ENCODE data around the gene SH3GL1.

Gene SH3GL1

DNA sequence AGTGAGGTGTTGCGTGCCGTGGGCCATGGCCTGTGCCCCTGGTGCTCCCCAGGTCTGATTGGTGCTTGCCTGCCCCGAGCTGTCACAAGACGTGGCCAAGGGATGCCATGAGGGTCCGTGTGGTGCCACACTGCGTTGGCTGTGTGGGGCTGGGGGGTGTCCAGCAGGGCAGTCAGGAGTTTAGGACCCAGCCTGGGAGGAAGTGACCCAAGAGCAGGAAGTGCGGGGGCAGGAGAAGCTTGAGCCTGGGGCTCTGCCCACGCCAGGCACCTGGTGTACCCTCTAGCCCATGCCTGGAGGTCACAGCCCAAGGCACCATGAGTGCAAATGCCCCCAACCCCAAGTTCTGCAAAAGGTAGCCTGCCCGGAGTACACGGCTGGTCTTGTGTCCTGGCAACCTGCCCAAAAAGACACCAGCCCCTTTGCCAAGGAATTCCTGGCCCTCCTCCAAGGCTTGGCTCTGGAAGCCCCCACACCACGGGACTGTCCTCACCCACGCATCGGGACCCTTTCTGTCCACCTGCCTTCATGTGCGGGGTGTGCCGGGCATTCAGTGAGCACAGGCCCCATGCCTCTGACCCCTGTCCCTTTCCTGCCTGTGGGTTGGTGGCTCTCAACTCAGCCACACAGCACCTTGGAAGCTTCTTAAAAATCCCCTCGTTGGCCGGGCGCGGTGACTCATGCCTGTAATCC lies 32.1 kb downstream of the SH3GL1 start:
- DNase-seq (ENCODE audit: low read depth), result peak; percentile 27
- TF ChIP-seq, protein P1, sequence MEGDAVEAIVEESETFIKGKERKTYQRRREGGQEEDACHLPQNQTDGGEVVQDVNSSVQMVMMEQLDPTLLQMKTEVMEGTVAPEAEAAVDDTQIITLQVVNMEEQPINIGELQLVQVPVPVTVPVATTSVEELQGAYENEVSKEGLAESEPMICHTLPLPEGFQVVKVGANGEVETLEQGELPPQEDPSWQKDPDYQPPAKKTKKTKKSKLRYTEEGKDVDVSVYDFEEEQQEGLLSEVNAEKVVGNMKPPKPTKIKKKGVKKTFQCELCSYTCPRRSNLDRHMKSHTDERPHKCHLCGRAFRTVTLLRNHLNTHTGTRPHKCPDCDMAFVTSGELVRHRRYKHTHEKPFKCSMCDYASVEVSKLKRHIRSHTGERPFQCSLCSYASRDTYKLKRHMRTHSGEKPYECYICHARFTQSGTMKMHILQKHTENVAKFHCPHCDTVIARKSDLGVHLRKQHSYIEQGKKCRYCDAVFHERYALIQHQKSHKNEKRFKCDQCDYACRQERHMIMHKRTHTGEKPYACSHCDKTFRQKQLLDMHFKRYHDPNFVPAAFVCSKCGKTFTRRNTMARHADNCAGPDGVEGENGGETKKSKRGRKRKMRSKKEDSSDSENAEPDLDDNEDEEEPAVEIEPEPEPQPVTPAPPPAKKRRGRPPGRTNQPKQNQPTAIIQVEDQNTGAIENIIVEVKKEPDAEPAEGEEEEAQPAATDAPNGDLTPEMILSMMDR (conservative IDR thresholded peaks at IDR 0.05; ENCODE audit: control insufficient read depth, insufficient read depth, low read depth, low read length), result no peak
- no peak overlapping the region for H3K4me3 ChIP-seq (ENCODE audit: control insufficient read depth, low read depth, low read length)

DNA sequence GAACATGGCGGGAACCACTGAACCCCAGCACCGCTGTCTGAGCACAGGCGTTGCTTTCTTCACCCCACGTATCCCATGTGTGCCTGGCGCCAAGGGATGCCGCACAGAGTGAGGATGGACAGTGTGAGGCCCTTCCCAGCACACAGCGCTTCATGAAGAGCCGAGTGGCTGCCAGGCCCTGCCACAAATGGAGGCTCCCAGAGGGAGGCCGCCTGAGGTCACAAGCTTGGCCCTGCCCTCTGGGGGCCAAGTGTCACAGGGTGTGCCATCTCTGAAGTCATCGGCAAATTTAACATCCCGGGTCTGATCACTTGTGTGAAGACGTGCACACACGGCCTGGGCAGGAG lies 32.6 kb downstream of the SH3GL1 start:
- no peak overlapping the region for H3K4me3 ChIP-seq (ENCODE audit: control insufficient read depth, low read depth, low read length)
- TF ChIP-seq, protein P1 (conservative IDR thresholded peaks at IDR 0.05; ENCODE audit: control insufficient read depth, insufficient read depth, low read depth, low read length), result no peak
- no peak for DNase-seq (ENCODE audit: low read depth)

DNA sequence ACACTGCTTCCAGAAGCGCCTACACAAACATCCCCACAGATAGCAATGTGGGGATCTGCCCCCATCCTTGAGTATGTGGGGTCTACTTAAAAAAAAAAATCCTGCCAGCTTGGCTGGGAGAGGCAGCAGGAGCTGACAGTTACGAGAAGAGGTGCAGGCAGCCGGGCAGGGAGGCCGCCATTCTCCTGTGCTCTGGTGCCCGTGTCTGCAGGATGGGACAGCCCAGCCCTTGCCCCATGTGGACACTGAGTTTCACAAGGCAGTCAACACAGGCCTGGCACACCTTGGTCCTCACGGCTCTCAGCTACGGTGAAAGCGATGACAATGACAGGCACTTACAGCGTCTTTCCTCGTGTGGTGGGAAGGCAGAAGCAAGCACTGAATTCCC lies 33.0 kb downstream of the SH3GL1 start:
- TF ChIP-seq, protein P1 (conservative IDR thresholded peaks at IDR 0.05; ENCODE audit: control insufficient read depth, insufficient read depth, low read depth, low read length), result no peak

DNA sequence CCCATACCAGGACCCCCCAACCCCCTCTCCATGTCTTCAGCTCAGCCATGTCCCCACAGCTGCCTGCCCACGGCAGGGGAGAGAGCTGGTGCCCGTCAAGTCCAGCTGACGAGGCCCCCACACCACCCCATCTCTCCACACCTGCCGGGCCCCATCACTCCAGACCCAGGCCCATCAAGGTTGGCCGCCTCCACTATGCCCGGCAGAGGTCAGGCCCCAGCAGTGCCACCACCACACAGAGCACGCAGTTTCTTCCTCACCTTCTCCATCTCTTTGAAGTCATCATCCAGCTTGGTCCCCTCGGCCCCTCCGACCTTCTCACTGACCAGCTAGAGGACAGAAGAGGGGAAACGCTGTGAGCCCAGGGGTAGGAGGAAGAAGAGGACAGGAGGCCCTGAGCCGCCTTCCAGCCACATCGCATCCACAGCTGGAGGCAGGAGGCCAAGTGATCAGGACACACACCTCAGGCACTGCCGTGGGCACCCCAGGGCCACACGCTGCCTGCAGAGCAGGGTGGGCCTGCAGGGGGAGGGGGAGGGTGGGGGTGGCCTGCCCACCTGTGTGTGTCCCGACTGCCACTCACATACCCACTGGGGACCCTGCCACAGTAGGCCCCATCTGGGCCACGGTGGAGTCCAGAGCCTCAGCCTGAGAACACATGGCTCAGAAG lies 33.5 kb downstream of the SH3GL1 start:
- TF ChIP-seq, protein P1 (conservative IDR thresholded peaks at IDR 0.05; ENCODE audit: control insufficient read depth, insufficient read depth, low read depth, low read length), result no peak
- DNase-seq (ENCODE audit: low read depth), result no peak
- no peak overlapping the region for H3K4me3 ChIP-seq (ENCODE audit: control insufficient read depth, low read depth, low read length)

More for the DNA sequence above, 33.0 kb downstream of the SH3GL1 start:
- H3K4me3 ChIP-seq (ENCODE audit: control insufficient read depth, low read depth, low read length), result no peak overlapping the region
- DNase-seq (ENCODE audit: low read depth), result no peak

DNA sequence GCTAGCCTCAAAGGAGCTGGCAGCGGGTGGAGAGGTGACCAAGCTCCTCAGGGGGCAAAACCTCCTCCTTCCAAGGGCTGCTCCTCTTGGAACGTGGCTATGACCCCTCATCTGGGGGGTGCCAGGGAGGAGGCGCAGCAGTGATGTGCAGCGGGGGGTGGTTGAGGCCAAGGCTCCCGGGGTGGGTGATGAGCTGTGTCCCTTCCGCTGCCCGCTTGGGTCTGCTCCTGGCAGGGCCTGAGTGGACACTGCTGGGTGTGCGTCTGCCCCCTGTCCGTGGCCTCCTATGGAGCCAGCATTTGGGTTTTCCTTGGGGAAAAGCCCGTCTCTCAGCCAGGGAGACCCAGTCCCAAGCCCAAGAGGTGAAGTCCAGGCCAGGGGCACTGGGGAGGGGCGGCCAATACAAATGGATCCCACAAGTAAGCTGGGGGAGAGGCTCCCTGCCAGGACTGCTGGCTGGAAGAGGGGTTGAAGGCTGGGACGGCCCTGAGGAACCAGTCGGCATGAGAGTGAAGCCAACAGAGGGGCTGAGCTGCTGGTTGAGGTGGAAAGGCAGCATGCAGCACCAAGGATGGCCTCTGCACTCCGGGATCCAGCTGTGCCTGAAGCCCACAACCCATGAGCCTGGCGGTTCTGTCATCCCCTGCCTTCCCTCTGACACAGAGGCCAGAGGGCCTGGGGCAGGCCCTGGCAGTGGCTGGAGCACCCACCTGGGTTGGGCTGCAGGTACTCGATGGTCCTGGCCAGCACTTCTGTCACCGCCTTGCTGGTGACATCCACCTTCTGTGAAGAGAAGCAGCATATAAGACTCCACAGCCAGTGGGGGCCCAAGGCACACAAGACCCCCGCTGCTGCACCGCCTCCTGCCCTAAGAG lies 34.3 kb downstream of the SH3GL1 start:
- DNase-seq (ENCODE audit: low read depth), result no peak
- TF ChIP-seq, protein P1 (conservative IDR thresholded peaks at IDR 0.05; ENCODE audit: control insufficient read depth, insufficient read depth, low read depth, low read length), result no peak
- no peak overlapping the region for H3K4me3 ChIP-seq (ENCODE audit: control insufficient read depth, low read depth, low read length)

DNA sequence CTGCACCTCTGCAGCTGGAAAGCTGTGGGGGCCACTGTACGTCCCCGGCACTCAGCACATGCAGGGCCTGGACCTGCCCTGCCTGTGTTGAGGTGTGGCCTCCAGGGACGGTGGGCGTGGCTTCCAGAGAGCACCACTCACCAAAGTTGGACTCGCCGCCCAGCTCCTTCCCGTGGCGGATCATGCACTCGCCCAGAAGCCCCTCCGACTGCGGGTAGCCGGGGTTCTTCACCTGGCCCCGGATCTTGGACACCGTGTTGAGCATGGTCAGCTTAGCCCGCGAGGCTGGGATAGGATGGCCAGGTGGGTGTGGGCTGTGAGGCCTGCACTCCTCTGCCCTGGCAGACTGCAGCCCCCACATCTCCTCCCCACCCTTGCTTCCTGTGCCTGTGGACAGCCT lies 35.0 kb downstream of the SH3GL1 start:
- TF ChIP-seq, protein P1 (conservative IDR thresholded peaks at IDR 0.05; ENCODE audit: control insufficient read depth, insufficient read depth, low read depth, low read length), result no peak
- no peak overlapping the region for H3K4me3 ChIP-seq (ENCODE audit: control insufficient read depth, low read depth, low read length)
- no peak for DNase-seq (ENCODE audit: low read depth)

Measured in fibroblast of mammary gland (primary cell).